Mesenchymal stem cell (in vitro differentiated cells and primary cell): ENCODE data around the gene FEM1B.

Experiments
- DNase-seq: peaks from one replicate; pipeline ENCODE4 v3.0.0-alpha.2; 2013
- H2AFZ ChIP-seq: one replicate; pipeline ENCODE4 v1.6.1; 2013; ENCODE audit warnings: low read depth, mild to moderate bottlenecking, control low read depth, inconsistent platforms, low read length, moderate library complexity
- H2AK5ac ChIP-seq: 2 replicates; pipeline ENCODE4 v1.6.1; 2013; ENCODE audit warnings: low read length, moderate library complexity, mild to moderate bottlenecking, inconsistent platforms; ENCODE audit not compliant: severe bottlenecking
- H2BK120ac ChIP-seq: one replicate; pipeline ENCODE4 v1.6.1; 2013; ENCODE audit warnings: low read depth, mild to moderate bottlenecking, inconsistent platforms, low read length, moderate library complexity
- H2BK12ac ChIP-seq, 2 experiments: one replicate each; pipeline ENCODE4 v1.6.1; 2013; ENCODE audit warnings: inconsistent platforms in 2 of 2, low read length in 2 of 2, mild to moderate bottlenecking in 2 of 2, moderate library complexity in 2 of 2, control low read depth in 1 of 2
- H2BK15ac ChIP-seq: one replicate; pipeline ENCODE4 v1.6.1; 2013; ENCODE audit warnings: mild to moderate bottlenecking, low read depth, inconsistent platforms; ENCODE audit not compliant: poor library complexity, severe bottlenecking
- H2BK5ac ChIP-seq: 2 replicates; pipeline ENCODE4 v1.6.1; 2013; ENCODE audit warnings: low read depth, mild to moderate bottlenecking, low read length, control low read depth, inconsistent platforms; ENCODE audit not compliant: poor library complexity, severe bottlenecking
- H3K14ac ChIP-seq, 2 experiments: one replicate each; pipeline ENCODE4 v1.6.1; 2013; ENCODE audit warnings: inconsistent platforms in 2 of 2, low read length in 2 of 2, control low read depth in 1 of 2, mild to moderate bottlenecking in 1 of 2, moderate library complexity in 1 of 2
- H3K18ac ChIP-seq, 2 experiments: one replicate each; pipeline ENCODE4 v1.6.1; 2013; ENCODE audit warnings: inconsistent platforms in 2 of 2, low read length in 2 of 2, control low read depth in 1 of 2, low read depth in 1 of 2, mild to moderate bottlenecking in 1 of 2
- H3K23ac ChIP-seq, 2 experiments: one replicate each; pipeline ENCODE4 v1.6.1; 2013; ENCODE audit warnings: inconsistent platforms in 2 of 2, low read length in 2 of 2, mild to moderate bottlenecking in 2 of 2, moderate library complexity in 2 of 2, control low read depth in 1 of 2
- H3K27ac ChIP-seq: 2 replicates; pipeline ENCODE4 v1.5.1; 2013; ENCODE audit warnings: mild to moderate bottlenecking, moderate library complexity, low read length, control low read depth, inconsistent platforms; ENCODE audit not compliant: poor library complexity, severe bottlenecking
- H3K27me3 ChIP-seq, 2 experiments: 2 replicates each; pipeline versions ENCODE4 v1.6.1 to v1.7.0; 2013; ENCODE audit warnings: low read length in 2 of 2, mild to moderate bottlenecking in 2 of 2, moderate library complexity in 2 of 2, control low read depth in 1 of 2, inconsistent platforms in 1 of 2; ENCODE audit not compliant: control insufficient read depth in 1 of 2, insufficient read depth in 1 of 2
- H3K36me3 ChIP-seq, 2 experiments: 2 replicates each; pipeline versions ENCODE4 v1.6.1 to v1.7.0; 2013; ENCODE audit warnings: low read length in 2 of 2, control low read depth in 1 of 2, inconsistent platforms in 1 of 2, low read depth in 1 of 2, mild to moderate bottlenecking in 1 of 2; ENCODE audit not compliant: insufficient read depth in 2 of 2, control insufficient read depth in 1 of 2
- H3K4ac ChIP-seq, 2 experiments: one replicate each; pipeline ENCODE4 v1.6.1; 2013; ENCODE audit warnings: inconsistent platforms in 2 of 2, low read length in 2 of 2, mild to moderate bottlenecking in 2 of 2, moderate library complexity in 2 of 2, control low read depth in 1 of 2, low read depth in 1 of 2
- H3K4me1 ChIP-seq: 2 replicates; pipeline ENCODE4 v1.6.1; 2013; ENCODE audit warnings: low read depth, low read length, control low read depth; ENCODE audit not compliant: control insufficient read depth, insufficient read depth
- H3K4me2 ChIP-seq: 2 replicates; pipeline ENCODE4 v1.6.1; 2013; ENCODE audit warnings: low read length, mild to moderate bottlenecking, inconsistent platforms; ENCODE audit not compliant: poor library complexity, severe bottlenecking
- H3K4me3 ChIP-seq, 2 experiments: 2 replicates each; pipeline versions ENCODE4 v1.5.1 to v1.7.0; 2013; ENCODE audit warnings: low read length in 2 of 2, mild to moderate bottlenecking in 2 of 2, control low read depth in 1 of 2, low read depth in 1 of 2; ENCODE audit not compliant: insufficient read depth in 1 of 2
- H3K79me1 ChIP-seq: replicated peaks from 2 replicates; pipeline ENCODE4 v1.6.1; 2013; ENCODE audit warnings: mild to moderate bottlenecking, control low read depth, low read length, inconsistent platforms; ENCODE audit not compliant: poor library complexity, severe bottlenecking
- H3K9ac ChIP-seq: 2 replicates; pipeline ENCODE4 v1.7.0; 2013; ENCODE audit warnings: mild to moderate bottlenecking, low read length, moderate library complexity
- H3K9me3 ChIP-seq: 2 replicates; pipeline ENCODE4 v1.7.0; 2013; ENCODE audit warnings: mild to moderate bottlenecking, low read length; ENCODE audit not compliant: control insufficient read depth
- H4K8ac ChIP-seq: one replicate; pipeline ENCODE4 v1.6.1; 2013; ENCODE audit warnings: inconsistent platforms, mild to moderate bottlenecking, low read length, moderate library complexity
- H4K91ac ChIP-seq: one replicate; pipeline ENCODE4 v1.6.1; 2013; ENCODE audit warnings: mild to moderate bottlenecking, low read length, inconsistent platforms
- WGBS: methylation state at CpG from one replicate; pipeline ENCODE4 v1.1.7; 2013; ENCODE audit warnings: mixed read lengths; 5-methylcytosine and 5-hydroxymethylcytosine counted together

Gene FEM1B

GRCh38 chr15:68229386-68230156, 48.0 kb upstream of the FEM1B start, which contains the start of gene CLN6:
CLN6 (minus strand) TSS chr15:68229728; CDS start chr15:68229584, 144 bp downstream.
- peak within 1 kb of the TSS; percentile 92 for H3K9ac ChIP-seq
- peaks cover 10% of the 10 kb centered on the region for H3K79me1 ChIP-seq
- H3K27ac ChIP-seq: no peak within 1 kb of the TSS
- H3K23ac ChIP-seq: peak within 1 kb of the TSS in 1 of 2 experiments; percentile 90
- H3K4me3 ChIP-seq: peak within 1 kb of the TSS; percentile 83 to 93
- peak within 1 kb of the TSS; percentile 98 for H3K4me2 ChIP-seq
- H2BK120ac ChIP-seq: peak within 1 kb of the TSS; percentile 69
- H2BK12ac ChIP-seq: peak within 1 kb of the TSS in 1 of 2 experiments; percentile 83
- H3K4ac ChIP-seq: peak within 1 kb of the TSS; percentile 76 to 88
- no peaks in the 10 kb centered on the region for H3K9me3 ChIP-seq
- DNase-seq: peak; percentile 87
- peak within 1 kb of the TSS in 1 of 2 experiments; percentile 96 for H3K14ac ChIP-seq
- H3K18ac ChIP-seq: peak within 1 kb of the TSS; percentile 92 to 93
- H3K27me3 ChIP-seq: no peaks in the 10 kb centered on the region
- H4K91ac ChIP-seq: peak within 1 kb of the TSS; percentile 77
- H3K36me3 ChIP-seq: no peaks in the 10 kb centered on the region
- H2BK5ac ChIP-seq: peak within 1 kb of the TSS; percentile 8
- H2AFZ ChIP-seq: peak within 1 kb of the TSS; percentile 90
- H4K8ac ChIP-seq: peak within 1 kb of the TSS; percentile 82
- 1% methylated on average over 74 of the region's 82 CpGs for WGBS
- H2AK5ac ChIP-seq: no peak within 1 kb of the TSS
- peak within 1 kb of the TSS; percentile 82 for H2BK15ac ChIP-seq
- H3K4me1 ChIP-seq: peaks cover 24% of the 10 kb centered on the region

GRCh38 chr15:68230157-68231100, 47.1 kb upstream of the FEM1B start:
- Histone ChIP-seq H3K4me1 (peaks cover 21% of the 10 kb centered on the region), H3K14ac (peak overlapping the region in 1 of 2 experiments; percentile 85), H3K9ac (peak overlapping the region; percentile 88), H3K18ac (peak overlapping the region; percentile 75 to 83), H3K23ac (peak overlapping the region in 1 of 2 experiments; percentile 34), H2BK5ac (no peak overlapping the region), H4K8ac (peak overlapping the region; percentile 82), H2AK5ac (no peak overlapping the region), H2AFZ (peak overlapping the region; percentile 60), H3K9me3 (no peaks in the 10 kb centered on the region), H3K36me3 (no peaks in the 10 kb centered on the region), H2BK120ac (no peak overlapping the region), H3K4me3 (peak overlapping the region; percentile 71 to 93), H2BK12ac (peak overlapping the region in 1 of 2 experiments; percentile 51), H3K79me1 (peaks cover 7% of the 10 kb centered on the region), H2BK15ac (peak overlapping the region; percentile 15), H3K4me2 (peak overlapping the region; percentile 98), H4K91ac (no peak overlapping the region), H3K27ac (no peak overlapping the region), H3K27me3 (no peaks in the 10 kb centered on the region), H3K4ac (no peak overlapping the region)
- WGBS: 72% methylated on average over 20 of the region's 20 CpGs
- peak; percentile 18 for DNase-seq

- Histone ChIP-seq H3K18ac (no peak overlapping the region), H4K8ac (no peak overlapping the region), H3K9ac (no peak overlapping the region), H3K36me3 (no peaks in the 10 kb centered on the region), H3K27me3 (no peaks in the 10 kb centered on the region), H3K4me2 (no peak overlapping the region), H2BK15ac (peak overlapping the region; percentile 52), H3K9me3 (no peaks in the 10 kb centered on the region), H3K14ac (no peak overlapping the region), H2AFZ (no peak overlapping the region), H2AK5ac (no peak overlapping the region), H3K23ac (no peak overlapping the region), H3K4me3 (no peak overlapping the region), H3K79me1 (peaks cover 7% of the 10 kb centered on the region), H3K27ac (no peak overlapping the region), H3K4ac (no peak overlapping the region), H2BK12ac (no peak overlapping the region), H4K91ac (no peak overlapping the region), H2BK120ac (no peak overlapping the region), H2BK5ac (no peak overlapping the region), H3K4me1 (peaks cover 21% of the 10 kb centered on the region)
- 88% methylated on average over 9 of the region's 9 CpGs for WGBS
- DNase-seq: no peak
Measured at GRCh38 chr15:68231102-68231818, 46.3 kb upstream of the FEM1B start.
